ENCODE measurements around the gene OR4C15. TPM values are rescaled to one million over a fixed set of nuclear protein-coding genes. Genes with fewer than 3 reads are reported as not detected.

OR4C15 gene
- total RNA-seq: not detected in 2 replicates
- not detected in 2 replicates for polyA plus RNA-seq
- polyA plus RNA-seq (2012): not detected in 2 replicates
- not detected in 2 replicates for polyA minus RNA-seq (ENCODE audit: low replicate concordance)

GRCh38 chr11:55554169-55554568 lies at the start of gene OR4C15:
Gene OR4C15, plus strand, starts transcription at chr11:55554469. Its CDS starts 0 bp downstream, at chr11:55554469.
- no peak within 1 kb of the TSS for H2AFZ ChIP-seq (ENCODE audit: low read length)
- no peaks in the 10 kb centered on the region for H3K36me3 ChIP-seq (ENCODE audit: control insufficient read depth, insufficient read depth, low read length)
- no peak within 1 kb of the TSS for H3K9ac ChIP-seq (ENCODE audit: insufficient read depth, low read length)
- no peaks in the 10 kb centered on the region for H4K20me1 ChIP-seq (ENCODE audit: control insufficient read depth, extremely low read depth, insufficient read depth, low read length)
- no peak within 1 kb of the TSS for H3K27ac ChIP-seq (ENCODE audit: insufficient read depth, low read length)
- no peak within 1 kb of the TSS for H3K4me2 ChIP-seq (ENCODE audit: extremely low read depth, insufficient read depth, low read length)
- no peaks in the 10 kb centered on the region for H3K4me1 ChIP-seq (ENCODE audit: control insufficient read depth, extremely low read depth, insufficient read depth, low read length)
- no peaks in the 10 kb centered on the region for H3K9me3 ChIP-seq (ENCODE audit: control insufficient read depth, insufficient read depth, low read depth, low read length)
- DNase-seq (ENCODE audit: low read depth in 2 of 2): no peak
- no peak within 1 kb of the TSS for H3K4me3 ChIP-seq (replicated peaks in 1 of 4; ENCODE audit: control extremely low read depth in 1 of 4, insufficient read depth in 1 of 4, low read depth in 3 of 4, low read length in 4 of 4)
- no peaks in the 10 kb centered on the region for H3K27me3 ChIP-seq (ENCODE audit: control insufficient read depth, insufficient read depth, low read length)
- H3K79me2 ChIP-seq (ENCODE audit: control insufficient read depth, insufficient read depth, low read length): no peaks in the 10 kb centered on the region
- no peak for TF ChIP-seq EZH2 (IDR thresholded peaks at IDR 0.05; ENCODE audit: low read length, missing control alignments)
- TF ChIP-seq, protein P1, sequence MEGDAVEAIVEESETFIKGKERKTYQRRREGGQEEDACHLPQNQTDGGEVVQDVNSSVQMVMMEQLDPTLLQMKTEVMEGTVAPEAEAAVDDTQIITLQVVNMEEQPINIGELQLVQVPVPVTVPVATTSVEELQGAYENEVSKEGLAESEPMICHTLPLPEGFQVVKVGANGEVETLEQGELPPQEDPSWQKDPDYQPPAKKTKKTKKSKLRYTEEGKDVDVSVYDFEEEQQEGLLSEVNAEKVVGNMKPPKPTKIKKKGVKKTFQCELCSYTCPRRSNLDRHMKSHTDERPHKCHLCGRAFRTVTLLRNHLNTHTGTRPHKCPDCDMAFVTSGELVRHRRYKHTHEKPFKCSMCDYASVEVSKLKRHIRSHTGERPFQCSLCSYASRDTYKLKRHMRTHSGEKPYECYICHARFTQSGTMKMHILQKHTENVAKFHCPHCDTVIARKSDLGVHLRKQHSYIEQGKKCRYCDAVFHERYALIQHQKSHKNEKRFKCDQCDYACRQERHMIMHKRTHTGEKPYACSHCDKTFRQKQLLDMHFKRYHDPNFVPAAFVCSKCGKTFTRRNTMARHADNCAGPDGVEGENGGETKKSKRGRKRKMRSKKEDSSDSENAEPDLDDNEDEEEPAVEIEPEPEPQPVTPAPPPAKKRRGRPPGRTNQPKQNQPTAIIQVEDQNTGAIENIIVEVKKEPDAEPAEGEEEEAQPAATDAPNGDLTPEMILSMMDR (conservative IDR thresholded peaks at IDR 0.05 in 1 of 2, IDR thresholded peaks at IDR 0.05 in 1 of 2; ENCODE audit: low read depth in 1 of 2, low read length in 2 of 2): no peak

- Histone ChIP-seq H3K4me2 (ENCODE audit: extremely low read depth, insufficient read depth, low read length) (no peak within 1 kb of the TSS), H3K27ac (ENCODE audit: insufficient read depth, low read length) (no peak within 1 kb of the TSS)
These were observed 17.6 kb downstream of the OR4C15 start, which contains the start of gene OR4C16 for GRCh38 chr11:55571828-55572227. Gene OR4C16, plus strand, starts transcription at chr11:55572128. Its CDS starts 0 bp downstream, at chr11:55572128.

GRCh38 chr11:55572548-55572947 lies 18.3 kb downstream of the OR4C15 start:
- H3K4me1 ChIP-seq (ENCODE audit: control insufficient read depth, extremely low read depth, insufficient read depth, low read length): no peaks in the 10 kb centered on the region
- H2AFZ ChIP-seq (ENCODE audit: low read length): no peak overlapping the region
- DNase-seq (ENCODE audit: low read depth in 2 of 2): no peak
- H3K4me2 ChIP-seq (ENCODE audit: extremely low read depth, insufficient read depth, low read length): no peak overlapping the region
- TF ChIP-seq, protein P1 (conservative IDR thresholded peaks at IDR 0.05 in 1 of 2, IDR thresholded peaks at IDR 0.05 in 1 of 2; ENCODE audit: low read depth in 1 of 2, low read length in 2 of 2): no peak
- no peak for TF ChIP-seq EZH2 (IDR thresholded peaks at IDR 0.05; ENCODE audit: low read length, missing control alignments)
- no peaks in the 10 kb centered on the region for H3K27me3 ChIP-seq (ENCODE audit: control insufficient read depth, insufficient read depth, low read length)
- H3K9ac ChIP-seq (ENCODE audit: insufficient read depth, low read length): no peak overlapping the region
- no peak overlapping the region for H3K27ac ChIP-seq (ENCODE audit: insufficient read depth, low read length)
- H3K9me3 ChIP-seq (ENCODE audit: control insufficient read depth, insufficient read depth, low read depth, low read length): no peaks in the 10 kb centered on the region
- H3K36me3 ChIP-seq (ENCODE audit: control insufficient read depth, insufficient read depth, low read length): no peaks in the 10 kb centered on the region
- no peak overlapping the region for H3K4me3 ChIP-seq (replicated peaks in 1 of 4; ENCODE audit: control extremely low read depth in 1 of 4, insufficient read depth in 1 of 4, low read depth in 3 of 4, low read length in 4 of 4)
- no peaks in the 10 kb centered on the region for H4K20me1 ChIP-seq (ENCODE audit: control insufficient read depth, extremely low read depth, insufficient read depth, low read length)
- H3K79me2 ChIP-seq (ENCODE audit: control insufficient read depth, insufficient read depth, low read length): no peaks in the 10 kb centered on the region

More at GRCh38 chr11:55571828-55572227, 17.6 kb downstream of the OR4C15 start, which contains the start of gene OR4C16:
- H2AFZ ChIP-seq (ENCODE audit: low read length): no peak within 1 kb of the TSS
- no peak for DNase-seq (ENCODE audit: low read depth in 2 of 2)
- no peaks in the 10 kb centered on the region for H3K79me2 ChIP-seq (ENCODE audit: control insufficient read depth, insufficient read depth, low read length)
- H3K27me3 ChIP-seq (ENCODE audit: control insufficient read depth, insufficient read depth, low read length): no peaks in the 10 kb centered on the region
- no peaks in the 10 kb centered on the region for H3K4me1 ChIP-seq (ENCODE audit: control insufficient read depth, extremely low read depth, insufficient read depth, low read length)
- H3K4me3 ChIP-seq (replicated peaks in 1 of 4; ENCODE audit: control extremely low read depth in 1 of 4, insufficient read depth in 1 of 4, low read depth in 3 of 4, low read length in 4 of 4): no peak within 1 kb of the TSS
- H3K9ac ChIP-seq (ENCODE audit: insufficient read depth, low read length): no peak within 1 kb of the TSS
- no peaks in the 10 kb centered on the region for H3K36me3 ChIP-seq (ENCODE audit: control insufficient read depth, insufficient read depth, low read length)
- H4K20me1 ChIP-seq (ENCODE audit: control insufficient read depth, extremely low read depth, insufficient read depth, low read length): no peaks in the 10 kb centered on the region
- no peaks in the 10 kb centered on the region for H3K9me3 ChIP-seq (ENCODE audit: control insufficient read depth, insufficient read depth, low read depth, low read length)
- TF ChIP-seq EZH2 (IDR thresholded peaks at IDR 0.05; ENCODE audit: low read length, missing control alignments): no peak
- TF ChIP-seq, protein P1 (conservative IDR thresholded peaks at IDR 0.05 in 1 of 2, IDR thresholded peaks at IDR 0.05 in 1 of 2; ENCODE audit: low read depth in 1 of 2, low read length in 2 of 2): no peak

Other genes starting within 250 kb of the OR4C15 start
- not detected in 2 replicates for gene OR4A16, start 211.3 kb upstream of the OR4C15 start, total RNA-seq
- gene OR4A16, start 211.3 kb upstream of the OR4C15 start, polyA plus RNA-seq: not detected in 2 replicates
- not detected in 2 replicates for gene OR4A15, start 186.5 kb upstream of the OR4C15 start, total RNA-seq
- gene OR4A15, start 186.5 kb upstream of the OR4C15 start, polyA plus RNA-seq: not detected in 2 replicates
- not detected in 2 replicates for gene OR4C16, start 17.7 kb downstream of the OR4C15 start, total RNA-seq
- gene OR4C16, start 17.7 kb downstream of the OR4C15 start, polyA plus RNA-seq: not detected in 2 replicates
- not detected in 2 replicates for gene OR4C11, start 53.2 kb downstream of the OR4C15 start, total RNA-seq
- not detected in 2 replicates for gene OR4C11, start 53.2 kb downstream of the OR4C15 start, polyA plus RNA-seq
- gene OR4P4, start 80.6 kb downstream of the OR4C15 start, total RNA-seq: not detected in 2 replicates
- gene OR4P4, start 80.6 kb downstream of the OR4C15 start, polyA plus RNA-seq: not detected in 2 replicates
- gene OR4S2, start 93.9 kb downstream of the OR4C15 start, total RNA-seq: not detected in 2 replicates
- gene OR4S2, start 93.9 kb downstream of the OR4C15 start, polyA plus RNA-seq: not detected in 2 replicates
- not detected in 2 replicates for gene OR4C6, start 107.7 kb downstream of the OR4C15 start, total RNA-seq
- not detected in 2 replicates for gene OR4C6, start 107.7 kb downstream of the OR4C15 start, polyA plus RNA-seq
- not detected in 2 replicates for gene OR5D13, start 219.0 kb downstream of the OR4C15 start, total RNA-seq
- not detected in 2 replicates for gene OR5D13, start 219.0 kb downstream of the OR4C15 start, polyA plus RNA-seq
- gene OR5D14, start 241.1 kb downstream of the OR4C15 start, total RNA-seq: not detected in 2 replicates
- gene OR5D14, start 241.1 kb downstream of the OR4C15 start, polyA plus RNA-seq: not detected in 2 replicates

Measured in fibroblast of lung (primary cell).